ENCODE results near the gene CFAP119. TPM values are rescaled to one million over a fixed set of nuclear protein-coding genes. Genes with fewer than 3 reads are reported as not detected.

The CFAP119 gene
- total and polyA plus RNA-seq, 9 of the 15 experiments (the other 6 are each of a cell fraction or from before 2014, with no cell fraction given), result 5.5 to 33.7 (median 9.6) TPM

GRCh38 chr16:30740364-30741251, 21.3 kb downstream of the CFAP119 start (continued):
- TF ChIP-seq, protein P1, sequence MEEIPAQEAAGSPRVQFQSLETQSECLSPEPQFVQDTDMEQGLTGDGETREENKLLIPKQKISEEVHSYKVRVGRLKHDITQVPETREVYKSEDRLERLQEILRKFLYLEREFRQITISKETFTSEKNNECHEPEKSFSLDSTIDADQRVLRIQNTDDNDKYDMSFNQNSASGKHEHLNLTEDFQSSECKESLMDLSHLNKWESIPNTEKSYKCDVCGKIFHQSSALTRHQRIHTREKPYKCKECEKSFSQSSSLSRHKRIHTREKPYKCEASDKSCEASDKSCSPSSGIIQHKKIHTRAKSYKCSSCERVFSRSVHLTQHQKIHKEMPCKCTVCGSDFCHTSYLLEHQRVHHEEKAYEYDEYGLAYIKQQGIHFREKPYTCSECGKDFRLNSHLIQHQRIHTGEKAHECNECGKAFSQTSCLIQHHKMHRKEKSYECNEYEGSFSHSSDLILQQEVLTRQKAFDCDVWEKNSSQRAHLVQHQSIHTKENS (CRISPR knock-in tag; IDR thresholded peaks at IDR 0.05), result no peak
- TF ChIP-seq PRMT5 (CRISPR knock-in tag; IDR thresholded peaks at IDR 0.05) (no peak), GATAD2A (IDR thresholded peaks at IDR 0.05) (no peak), GTF2A2 (tag; IDR thresholded peaks at IDR 0.05) (no peak), HDAC1 (IDR thresholded peaks at IDR 0.05) (0 out of 4 replicates have a peak, but pooled peaks of 1 of the 2 experiments have one; percentile 14), GABPB1 (CRISPR knock-in tag; IDR thresholded peaks at IDR 0.05) (no peak), KDM1A (IDR thresholded peaks at IDR 0.05) (no peak), CEBPG (CRISPR knock-in tag; IDR thresholded peaks at IDR 0.05) (no peak), CEBPG (tag; conservative IDR thresholded peaks at IDR 0.05 in 1 of 2, IDR thresholded peaks at IDR 0.05 in 1 of 2) (no peak), RFX7 (CRISPR knock-in tag; IDR thresholded peaks at IDR 0.05) (no peak), ZNF778 (CRISPR knock-in tag; IDR thresholded peaks at IDR 0.05) (no peak)
- TF ChIP-seq, protein P2, sequence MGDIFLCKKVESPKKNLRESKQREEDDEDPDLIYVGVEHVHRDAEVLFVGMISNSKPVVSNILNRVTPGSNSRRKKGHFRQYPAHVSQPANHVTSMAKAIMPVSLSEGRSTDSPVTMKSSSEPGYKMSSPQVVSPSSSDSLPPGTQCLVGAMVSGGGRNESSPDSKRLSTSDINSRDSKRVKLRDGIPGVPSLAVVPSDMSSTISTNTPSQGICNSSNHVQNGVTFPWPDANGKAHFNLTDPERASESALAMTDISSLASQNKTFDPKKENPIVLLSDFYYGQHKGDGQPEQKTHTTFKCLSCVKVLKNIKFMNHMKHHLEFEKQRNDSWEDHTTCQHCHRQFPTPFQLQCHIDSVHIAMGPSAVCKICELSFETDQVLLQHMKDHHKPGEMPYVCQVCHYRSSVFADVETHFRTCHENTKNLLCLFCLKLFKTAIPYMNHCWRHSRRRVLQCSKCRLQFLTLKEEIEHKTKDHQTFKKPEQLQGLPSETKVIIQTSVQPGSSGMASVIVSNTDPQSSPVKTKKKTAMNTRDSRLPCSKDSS (IDR thresholded peaks at IDR 0.05; ENCODE audit: low read depth, partially characterized antibody), result no peak
- TF ChIP-seq, protein P3, sequence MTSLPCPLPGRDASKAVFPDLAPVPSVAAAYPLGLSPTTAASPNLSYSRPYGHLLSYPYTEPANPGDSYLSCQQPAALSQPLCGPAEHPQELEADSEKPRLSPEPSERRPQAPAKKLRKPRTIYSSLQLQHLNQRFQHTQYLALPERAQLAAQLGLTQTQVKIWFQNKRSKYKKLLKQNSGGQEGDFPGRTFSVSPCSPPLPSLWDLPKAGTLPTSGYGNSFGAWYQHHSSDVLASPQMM (CRISPR knock-in tag; IDR thresholded peaks at IDR 0.05), result no peak
- TF ChIP-seq, protein P4, sequence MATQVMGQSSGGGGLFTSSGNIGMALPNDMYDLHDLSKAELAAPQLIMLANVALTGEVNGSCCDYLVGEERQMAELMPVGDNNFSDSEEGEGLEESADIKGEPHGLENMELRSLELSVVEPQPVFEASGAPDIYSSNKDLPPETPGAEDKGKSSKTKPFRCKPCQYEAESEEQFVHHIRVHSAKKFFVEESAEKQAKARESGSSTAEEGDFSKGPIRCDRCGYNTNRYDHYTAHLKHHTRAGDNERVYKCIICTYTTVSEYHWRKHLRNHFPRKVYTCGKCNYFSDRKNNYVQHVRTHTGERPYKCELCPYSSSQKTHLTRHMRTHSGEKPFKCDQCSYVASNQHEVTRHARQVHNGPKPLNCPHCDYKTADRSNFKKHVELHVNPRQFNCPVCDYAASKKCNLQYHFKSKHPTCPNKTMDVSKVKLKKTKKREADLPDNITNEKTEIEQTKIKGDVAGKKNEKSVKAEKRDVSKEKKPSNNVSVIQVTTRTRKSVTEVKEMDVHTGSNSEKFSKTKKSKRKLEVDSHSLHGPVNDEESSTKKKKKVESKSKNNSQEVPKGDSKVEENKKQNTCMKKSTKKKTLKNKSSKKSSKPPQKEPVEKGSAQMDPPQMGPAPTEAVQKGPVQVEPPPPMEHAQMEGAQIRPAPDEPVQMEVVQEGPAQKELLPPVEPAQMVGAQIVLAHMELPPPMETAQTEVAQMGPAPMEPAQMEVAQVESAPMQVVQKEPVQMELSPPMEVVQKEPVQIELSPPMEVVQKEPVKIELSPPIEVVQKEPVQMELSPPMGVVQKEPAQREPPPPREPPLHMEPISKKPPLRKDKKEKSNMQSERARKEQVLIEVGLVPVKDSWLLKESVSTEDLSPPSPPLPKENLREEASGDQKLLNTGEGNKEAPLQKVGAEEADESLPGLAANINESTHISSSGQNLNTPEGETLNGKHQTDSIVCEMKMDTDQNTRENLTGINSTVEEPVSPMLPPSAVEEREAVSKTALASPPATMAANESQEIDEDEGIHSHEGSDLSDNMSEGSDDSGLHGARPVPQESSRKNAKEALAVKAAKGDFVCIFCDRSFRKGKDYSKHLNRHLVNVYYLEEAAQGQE (IDR thresholded peaks at IDR 0.05; ENCODE audit: borderline replicate concordance), result peak; percentile 75
- TF ChIP-seq, protein P4 (CRISPR knock-in tag; IDR thresholded peaks at IDR 0.05; ENCODE audit: low read depth), result no peak

All from K562 (cell line).